HG03520 (cell line): Measurements from ENCODE around the gene TMC5.
"Not testable (repeated sequence)": the region's sequence is repeated elsewhere in the genome, so short reads cannot be mapped to it uniquely, and the experiment has no call there.

Source experiments
- ATAC-seq: cut with Tn5 transposase; IDR thresholded peaks from one replicate; pipeline ENCODE4 v1.9.1; 2021; ENCODE audit warnings: mild to moderate bottlenecking, moderate library complexity; ENCODE audit not compliant: unreplicated experiment

The TMC5 gene

GRCh38 chr16:19406891-19407491 lies 10.7 kb upstream of the TMC5 start:
- ATAC-seq = no peak

DNA sequence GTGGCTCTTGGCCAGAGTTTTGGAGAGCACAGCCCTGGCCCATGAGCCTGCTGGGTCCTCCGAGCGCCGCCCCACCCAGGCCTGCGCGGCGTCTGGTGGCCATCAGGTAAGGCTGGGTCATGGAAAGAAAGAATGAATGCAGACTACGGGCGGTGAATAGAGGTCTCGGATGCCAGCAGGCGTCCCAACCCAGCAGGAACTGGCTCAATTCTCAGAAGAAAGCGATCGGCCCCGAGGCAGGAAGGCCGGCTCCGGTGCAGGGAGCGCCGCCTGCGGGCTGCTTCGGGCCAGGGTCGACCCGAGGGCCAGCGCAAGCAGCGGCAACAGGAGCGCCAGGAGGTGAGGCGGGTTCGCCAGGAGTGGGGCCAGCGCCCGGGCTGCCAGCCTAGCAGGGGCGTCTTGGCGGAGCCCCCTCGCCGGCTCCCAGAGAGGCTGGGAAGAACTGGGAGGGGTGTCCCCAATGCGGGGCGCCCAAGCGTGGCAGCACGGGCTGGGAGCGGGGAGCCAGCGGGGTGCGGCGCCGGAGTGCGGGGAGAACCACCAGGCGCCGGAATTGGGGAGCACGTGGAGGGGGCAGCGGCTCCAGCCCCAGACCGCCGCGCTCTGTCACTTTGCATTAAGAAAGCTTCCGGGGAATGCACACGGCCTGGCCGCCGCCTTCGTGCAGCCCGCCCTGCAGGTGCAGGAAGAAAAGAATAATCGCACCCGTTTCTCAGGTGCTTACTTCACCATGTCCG lies 7.1 kb upstream of the TMC5 start:
- ATAC-seq = no peak

GRCh38 chr16:19411298-19411697 lies 6.4 kb upstream of the TMC5 start:
- ATAC-seq = no peak

- ATAC-seq = not testable (repeated sequence)
Measured at GRCh38 chr16:19412055-19412454, 5.6 kb upstream of the TMC5 start.

DNA sequence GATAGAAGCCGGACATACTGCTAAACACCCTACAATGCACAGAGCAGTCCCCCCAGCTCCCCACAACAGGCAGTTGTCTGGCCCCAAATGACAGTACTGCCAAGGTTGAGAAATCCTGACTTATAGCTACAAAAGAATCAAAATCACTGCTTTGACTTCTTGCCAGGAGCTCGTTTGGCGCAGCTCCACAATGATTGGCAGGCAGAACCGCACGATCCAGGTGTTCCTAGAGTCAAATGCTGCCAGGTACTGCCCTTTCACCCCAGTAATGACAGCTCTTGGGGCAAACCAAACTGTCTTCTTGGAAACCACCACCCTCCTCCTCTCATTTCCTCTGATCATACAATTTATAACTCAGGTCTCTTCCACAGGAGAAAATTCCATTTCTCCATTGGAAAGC lies 2.2 kb upstream of the TMC5 start:
- ATAC-seq = no peak

GRCh38 chr16:19415918-19416317 lies 1.8 kb upstream of the TMC5 start:
- ATAC-seq = no peak

- no peak for ATAC-seq
Measured at GRCh38 chr16:19418200-19418599, 517 bp downstream of the TMC5 start.

GRCh38 chr16:19419698-19420075 lies 2.0 kb downstream of the TMC5 start:
- ATAC-seq = no peak

- ATAC-seq = no peak
Measured at GRCh38 chr16:19424478-19424877, 6.8 kb downstream of the TMC5 start.

- ATAC-seq = no peak
Measured at GRCh38 chr16:19430345-19430744, 12.7 kb downstream of the TMC5 start.

- no peak for ATAC-seq
Measured at GRCh38 chr16:19431636-19432340, 14.1 kb downstream of the TMC5 start.

DNA sequence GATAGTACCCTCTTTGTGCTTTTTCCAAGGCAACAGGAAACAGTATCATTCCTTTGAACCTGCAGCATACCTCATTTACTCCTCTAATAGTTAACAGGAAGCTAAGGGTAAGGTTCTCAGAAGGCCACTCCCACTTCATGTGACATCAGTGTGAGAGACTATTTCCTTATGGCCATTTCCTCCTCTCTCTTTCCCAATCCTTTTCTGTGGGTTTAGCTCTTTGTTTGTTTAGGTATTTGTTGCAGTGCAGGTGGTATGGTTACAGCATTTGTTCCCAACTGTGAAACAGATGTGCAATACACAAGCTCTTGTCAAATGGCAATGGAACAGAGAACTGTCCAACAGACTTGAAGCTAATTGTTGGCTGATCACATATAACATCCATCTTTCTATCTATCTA lies 14.7 kb downstream of the TMC5 start:
- no peak for ATAC-seq

DNA sequence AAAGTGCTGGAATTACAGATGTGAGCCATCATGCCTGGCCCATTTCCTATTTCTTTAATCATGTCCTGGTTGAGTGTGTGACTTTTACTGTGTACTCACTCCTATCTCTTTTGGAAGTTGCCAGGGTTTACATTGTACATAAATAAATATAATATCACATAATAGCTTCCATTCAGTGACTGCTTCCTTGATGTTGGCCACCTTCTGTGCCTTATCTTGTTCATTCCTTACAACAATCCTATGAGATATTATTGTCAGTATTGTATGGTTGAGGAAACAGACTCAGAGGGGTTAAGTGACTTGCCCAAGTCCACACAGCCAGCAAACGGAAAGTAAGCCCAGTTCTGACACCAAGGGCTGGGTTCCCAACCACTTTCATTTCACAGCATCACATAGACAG lies 16.9 kb downstream of the TMC5 start:
- ATAC-seq = no peak

GRCh38 chr16:19436540-19436939 lies 18.9 kb downstream of the TMC5 start:
- ATAC-seq = no peak

DNA sequence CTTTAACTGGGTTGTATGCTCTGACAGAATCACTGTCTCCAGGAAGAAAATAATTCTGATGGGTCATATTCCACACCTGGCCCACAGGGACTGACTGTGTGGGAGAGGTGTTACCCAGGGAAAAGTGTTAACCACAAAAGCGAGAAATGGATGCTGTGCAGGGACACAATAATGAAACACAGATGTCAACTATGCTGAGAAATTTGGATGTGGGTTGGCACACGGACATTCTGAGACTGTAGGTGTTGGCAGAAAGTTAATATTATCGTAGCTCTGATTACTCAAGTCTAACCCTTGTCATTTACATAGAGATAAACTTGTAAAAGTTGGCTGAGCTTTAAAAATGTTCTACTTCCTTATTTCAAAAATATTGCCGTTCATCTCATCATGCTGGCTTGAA lies 19.6 kb downstream of the TMC5 start:
- no peak for ATAC-seq

DNA sequence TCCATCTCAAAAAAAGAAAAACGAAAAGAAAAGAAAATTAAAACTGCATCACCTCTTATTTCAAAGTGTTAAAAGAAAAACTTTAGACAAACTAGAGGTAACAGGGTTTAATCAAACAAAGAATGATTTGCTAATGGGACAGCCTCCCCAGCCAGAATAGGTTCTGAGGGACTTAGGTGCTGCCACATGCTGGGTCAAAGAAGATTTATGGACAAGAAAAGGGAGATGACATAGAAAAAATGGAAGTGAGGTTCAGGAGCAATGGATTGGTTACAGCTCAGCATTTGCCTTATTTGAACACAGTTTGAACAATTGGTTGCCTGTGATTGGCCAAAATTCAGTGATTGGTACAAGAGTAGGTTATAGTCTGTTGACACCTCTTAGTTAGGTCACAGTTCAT lies 21.1 kb downstream of the TMC5 start:
- ATAC-seq = no peak

DNA sequence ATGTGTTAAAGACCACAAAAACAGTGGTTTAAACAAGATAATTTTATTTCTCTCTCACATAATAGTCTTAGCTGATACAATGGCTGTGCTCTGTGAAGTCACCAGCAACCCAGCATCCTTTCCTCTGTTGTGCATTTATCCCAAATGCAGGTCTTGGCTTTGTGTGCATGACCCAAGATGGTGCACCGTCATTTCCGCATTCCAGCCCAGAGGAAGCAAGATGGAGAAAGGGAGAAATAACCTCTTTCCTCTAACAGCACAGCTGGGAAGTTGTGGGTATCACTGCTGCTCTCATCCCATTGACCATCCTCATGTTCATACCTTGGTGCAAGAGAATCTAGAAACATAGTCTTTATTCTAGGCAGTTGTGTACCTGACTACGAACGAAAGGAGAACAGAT lies 21.8 kb downstream of the TMC5 start:
- ATAC-seq = no peak

- no peak for ATAC-seq
Measured at GRCh38 chr16:19443659-19444058, 26.0 kb downstream of the TMC5 start.

GRCh38 chr16:19446300-19446846 lies 28.7 kb downstream of the TMC5 start:
- ATAC-seq = no peak

DNA sequence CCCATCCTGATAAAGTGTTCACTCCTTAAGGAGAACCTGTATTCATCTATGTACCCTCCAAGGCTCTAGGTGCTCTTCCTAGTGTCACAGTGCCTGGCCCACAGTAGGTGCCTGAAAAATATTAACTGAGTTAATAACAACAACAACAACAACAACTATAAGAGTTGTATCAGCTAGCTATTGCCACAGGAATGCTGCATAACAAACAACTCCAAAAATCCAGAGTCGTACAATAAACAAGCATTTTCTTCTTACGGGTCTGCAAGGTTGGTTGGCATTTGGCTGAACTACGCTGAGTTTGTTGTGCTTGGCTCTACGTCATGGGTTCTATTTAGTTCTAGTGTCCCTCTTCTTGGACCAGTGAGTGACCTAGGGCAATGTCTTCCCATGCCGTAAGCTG lies 29.2 kb downstream of the TMC5 start:
- ATAC-seq = no peak

- ATAC-seq = no peak
Measured at GRCh38 chr16:19450186-19450585, 32.5 kb downstream of the TMC5 start.
